Activated CD4-positive, CD25-positive, alpha-beta regulatory T cell treated with anti-CD3 and anti-CD28 coated beads, Interleukin-2, amount 50 U/mL, for 16 hours (primary cell): ENCODE data around the gene GNG12.

ENCODE experiments used
- DNase-seq: peaks from one replicate; pipeline ENCODE4 v3.0.0-alpha.2; 2020; ENCODE audit warnings: low read depth, low spot score

Gene GNG12

DNA sequence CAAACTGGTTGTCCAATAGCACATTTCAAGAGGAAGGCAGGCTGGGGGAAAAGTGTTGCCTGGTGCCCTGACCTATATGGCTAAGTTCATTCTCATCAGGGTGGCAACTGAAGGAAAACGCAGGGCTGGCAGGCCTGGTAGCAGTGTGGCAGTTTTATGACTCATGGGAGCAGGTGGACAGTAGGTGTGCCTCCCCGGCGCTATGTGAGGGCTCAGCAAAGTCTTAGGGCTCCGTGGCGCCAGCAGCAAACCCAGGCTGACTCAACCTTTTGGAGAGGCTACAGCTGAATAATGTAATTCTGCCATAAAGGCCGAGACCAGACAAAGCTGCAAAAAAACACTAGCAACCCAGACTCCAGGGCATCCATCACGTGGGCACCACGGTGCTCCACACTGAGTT is 124.7 kb downstream of the GNG12 start:
- DNase-seq, result no peak

DNA sequence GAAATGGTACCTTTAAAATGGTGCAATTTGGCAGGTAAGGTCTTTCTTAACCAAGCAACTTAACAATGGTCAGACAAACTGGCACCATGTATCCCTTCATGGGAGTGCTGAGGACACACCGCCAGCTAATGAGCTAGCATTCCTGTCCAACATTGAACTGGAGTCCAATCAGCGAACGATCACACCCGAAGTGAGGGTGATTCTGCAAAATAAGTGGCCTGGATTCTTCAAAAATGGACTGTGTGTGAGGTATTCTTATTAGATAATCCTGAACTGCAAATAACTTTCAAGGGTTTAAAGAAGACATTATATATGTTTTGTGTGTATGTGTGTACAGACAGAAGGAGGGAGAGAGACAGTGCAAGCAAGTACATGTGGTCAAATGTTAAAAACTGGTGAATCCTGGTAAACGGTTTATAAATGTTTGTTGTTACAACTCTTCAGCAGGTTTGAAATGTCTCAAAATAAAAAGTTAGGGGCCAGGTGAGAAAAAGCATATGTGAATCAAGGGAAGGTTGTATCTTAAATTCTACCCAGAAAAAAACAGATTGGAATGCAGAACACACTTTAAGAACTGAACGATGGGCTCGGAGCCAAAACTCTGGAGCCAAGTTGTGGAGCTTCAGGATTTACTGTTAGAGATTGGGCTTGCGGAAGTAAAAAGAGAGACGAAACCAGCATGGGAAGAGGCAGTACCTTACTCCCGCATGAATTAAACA is 127.4 kb downstream of the GNG12 start:
- DNase-seq, result no peak

DNA sequence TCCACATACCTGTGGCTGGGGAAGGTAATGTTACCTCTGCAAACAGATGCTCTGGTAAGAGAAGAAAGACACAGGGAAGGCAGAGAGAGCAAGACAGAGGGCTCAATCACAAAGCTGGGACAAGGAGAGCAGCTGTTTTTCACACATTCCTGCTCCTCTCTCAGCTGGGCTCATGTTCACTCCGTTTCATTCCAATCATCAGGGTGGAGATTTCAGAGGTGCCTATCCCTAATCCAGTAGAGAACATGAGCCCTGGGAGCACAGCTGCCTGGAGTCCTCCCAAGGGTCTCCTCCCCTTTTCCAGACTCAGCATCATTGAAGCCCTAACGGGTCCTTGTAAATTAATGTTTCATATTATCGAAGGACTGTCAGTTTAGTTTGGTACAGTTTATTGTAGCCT is 128.9 kb downstream of the GNG12 start:
- no peak for DNase-seq

DNA sequence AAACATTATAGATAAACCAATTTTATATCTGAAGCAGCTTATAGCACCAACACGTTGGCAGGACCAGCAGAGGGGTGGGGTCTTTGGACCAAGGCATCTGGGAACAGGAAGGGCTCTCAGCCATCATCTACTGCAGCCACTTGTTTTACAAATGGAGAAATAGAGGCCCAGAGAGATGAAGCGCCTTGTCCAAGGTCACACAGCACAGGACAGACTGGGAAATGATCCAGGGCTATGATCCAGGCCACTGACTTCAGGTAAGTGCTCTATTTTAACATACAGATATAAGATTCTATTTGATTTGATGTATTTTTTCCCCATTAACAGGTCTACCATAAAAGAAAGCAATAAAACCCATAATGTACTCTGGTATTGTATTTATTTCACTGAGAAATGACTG is 131.4 kb downstream of the GNG12 start:
- DNase-seq, result no peak

DNA sequence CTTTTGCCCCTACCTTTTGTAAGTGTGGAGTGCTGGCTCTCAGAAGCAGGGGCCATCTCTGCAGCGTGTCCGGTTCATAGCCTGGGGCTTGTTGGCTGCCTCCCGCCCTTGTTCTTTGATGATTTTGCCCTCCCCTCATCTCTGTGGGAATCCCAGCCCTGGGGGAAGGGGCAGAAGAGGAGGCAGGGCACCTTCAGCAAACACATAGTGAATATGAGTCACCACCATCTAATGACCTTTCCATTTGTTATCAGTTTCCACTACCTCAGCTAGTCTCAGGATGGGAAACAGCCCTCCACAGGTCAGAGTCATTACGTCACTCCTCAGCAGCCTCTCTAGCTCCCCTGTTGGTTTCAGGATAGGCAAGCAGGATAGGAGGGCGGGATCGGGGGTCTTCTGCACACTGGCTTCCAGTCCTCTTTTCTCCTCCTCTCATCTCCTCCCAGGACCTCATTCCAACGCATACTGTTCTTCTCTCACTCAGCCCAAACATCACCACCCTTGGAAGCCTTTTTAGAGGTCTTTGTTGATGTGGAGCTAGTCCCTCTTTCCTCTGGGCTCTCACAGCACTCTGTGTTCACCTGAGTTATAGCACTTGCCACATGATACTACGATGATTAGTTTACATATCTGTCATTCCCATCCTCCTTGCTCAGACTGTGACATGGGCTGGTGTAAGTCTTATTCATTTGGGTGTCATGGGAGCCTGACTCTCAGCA is 132.4 kb downstream of the GNG12 start:
- DNase-seq, result no peak

DNA sequence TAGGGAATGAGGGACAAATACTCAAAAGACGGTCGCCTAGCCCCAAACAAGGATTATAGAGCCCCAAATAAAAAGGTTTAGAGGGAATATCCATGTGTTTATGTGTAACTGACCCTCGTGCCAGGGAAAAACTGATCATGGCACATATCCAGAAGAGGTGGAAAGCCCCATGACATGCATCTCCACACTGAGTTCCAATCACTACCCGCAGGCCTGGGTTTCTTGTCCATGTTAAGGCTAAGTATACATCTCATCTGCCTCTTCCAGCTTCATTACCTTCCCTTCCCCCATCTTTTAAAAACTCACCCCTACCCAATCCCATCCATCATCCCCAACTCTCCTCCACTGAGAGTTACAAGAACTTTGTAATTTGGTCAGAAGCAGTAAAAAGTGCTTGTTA is 133.0 kb downstream of the GNG12 start:
- no peak for DNase-seq

DNA sequence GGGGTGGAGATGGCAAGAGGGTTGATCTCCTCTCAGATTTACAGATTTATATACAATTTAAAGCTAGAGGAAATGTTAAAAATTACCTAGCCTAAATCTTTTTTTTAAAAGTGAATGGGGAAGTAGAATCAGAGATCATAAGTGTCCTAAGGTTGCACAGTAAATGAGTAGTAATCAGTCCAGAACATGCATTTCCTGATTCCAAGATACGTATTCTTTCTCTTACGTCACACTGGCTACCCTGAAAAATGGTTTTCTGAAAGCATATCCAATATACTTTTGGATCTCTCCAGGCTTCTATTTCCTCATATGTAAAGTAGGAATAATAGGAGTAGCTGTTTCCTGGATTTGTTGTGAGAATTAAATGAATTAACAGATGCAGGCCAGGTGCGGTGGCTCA is 136.6 kb downstream of the GNG12 start:
- no peak for DNase-seq

DNA sequence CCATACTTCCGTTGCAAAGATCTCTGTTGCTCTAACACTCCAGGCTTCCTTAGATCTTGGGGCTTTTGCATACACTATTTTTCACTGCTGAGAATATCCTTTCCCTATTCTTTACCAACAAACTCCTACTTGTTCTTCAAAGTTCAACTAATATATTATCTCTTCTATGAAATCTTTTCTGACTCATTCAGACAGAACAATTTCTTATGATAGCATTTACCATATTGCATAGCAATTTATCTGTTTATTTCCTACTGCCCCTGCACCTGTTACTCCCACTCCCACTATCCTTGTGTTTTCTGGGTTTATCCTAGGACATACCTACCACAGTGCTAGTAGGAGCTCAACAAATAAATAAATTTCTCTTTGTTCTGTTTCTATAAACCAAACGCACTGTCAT is 137.3 kb downstream of the GNG12 start:
- no peak for DNase-seq

DNA sequence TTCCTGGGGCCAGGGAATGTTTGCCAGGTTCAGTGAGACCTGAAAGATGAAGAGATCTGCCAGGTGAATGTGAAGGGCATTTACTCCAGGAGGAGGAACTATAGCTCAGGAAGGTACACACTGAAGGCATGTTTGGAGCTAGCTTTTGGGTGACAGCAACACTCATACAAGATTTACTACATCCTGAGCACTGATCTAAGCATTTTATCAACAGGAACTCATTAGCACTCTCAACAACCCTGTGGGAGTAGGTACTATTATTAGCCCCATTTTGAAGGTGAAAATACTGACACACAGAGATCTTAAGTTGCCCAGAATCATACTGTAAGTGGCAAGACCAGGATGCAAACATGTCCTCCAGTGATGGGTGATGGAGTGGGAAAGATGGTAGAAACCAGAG is 141.6 kb downstream of the GNG12 start:
- no peak for DNase-seq

DNA sequence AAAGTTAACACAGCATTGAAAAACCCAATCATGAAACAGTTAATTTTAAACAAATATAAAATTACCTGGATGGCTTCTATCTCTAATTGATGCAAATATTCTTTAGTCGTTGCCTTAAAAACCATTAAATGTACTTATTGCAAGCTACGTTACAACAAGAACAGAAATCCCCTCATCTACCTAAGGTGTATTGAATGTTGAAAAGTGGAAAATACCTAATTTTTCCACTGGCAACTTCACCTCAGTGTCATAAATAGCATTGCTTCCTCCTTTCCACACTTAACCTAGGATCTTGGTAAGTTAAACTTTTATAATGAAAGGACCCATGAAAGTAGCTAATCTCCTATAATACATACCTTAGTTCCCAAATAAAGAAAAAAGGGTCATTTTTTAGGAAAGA is 142.9 kb downstream of the GNG12 start:
- DNase-seq, result no peak

DNA sequence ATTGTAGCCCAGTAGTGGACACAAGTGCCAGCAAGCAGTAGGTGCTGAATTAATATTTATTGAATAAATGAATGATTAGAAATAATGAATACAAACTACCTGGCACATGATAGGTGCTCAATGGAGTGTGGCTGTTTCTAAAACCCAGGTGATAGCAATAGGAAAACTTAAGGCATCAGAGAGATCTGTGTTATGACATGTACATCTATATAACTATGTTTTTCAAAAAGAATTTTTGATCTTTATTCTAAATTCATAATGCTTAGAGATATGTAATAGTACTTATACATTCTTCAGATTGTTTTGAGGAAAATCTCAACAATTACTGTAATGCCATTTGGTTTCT is 143.3 kb downstream of the GNG12 start:
- no peak for DNase-seq

DNA sequence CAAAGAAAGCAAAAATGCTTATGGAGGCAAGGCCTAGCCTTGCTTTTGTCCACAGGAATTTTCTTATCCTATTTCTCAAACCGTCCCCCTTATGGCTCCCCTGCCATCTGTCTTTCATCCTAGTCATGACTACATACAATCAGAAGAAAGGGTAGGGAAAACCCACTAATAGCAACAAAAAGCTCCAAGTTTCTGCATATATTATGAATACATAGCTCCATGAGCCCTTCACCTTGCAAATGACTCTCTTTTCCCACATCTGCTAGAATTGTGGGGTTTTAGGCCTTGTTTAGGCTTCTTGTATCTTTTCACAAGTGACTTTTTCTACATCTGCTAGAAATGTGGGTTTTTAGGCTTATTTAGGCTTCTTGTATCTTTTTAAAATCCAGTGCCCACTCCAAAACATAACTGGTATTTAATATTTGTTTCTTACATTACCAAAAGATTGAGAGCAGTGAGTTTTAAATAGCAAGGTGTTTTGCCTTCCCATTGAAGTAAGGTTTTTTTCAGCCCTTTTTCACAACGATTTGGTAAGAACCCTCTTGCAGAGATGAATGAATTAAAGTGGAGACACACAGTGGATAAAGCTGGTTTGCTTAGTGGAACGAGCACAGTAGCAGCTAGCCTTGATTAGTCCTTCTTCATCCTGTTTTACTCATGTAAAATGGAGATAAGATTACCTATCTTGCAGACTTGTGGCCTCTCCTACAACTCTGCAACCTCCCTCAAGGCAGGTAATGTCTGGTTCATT is 143.8 kb downstream of the GNG12 start:
- DNase-seq, result no peak

DNA sequence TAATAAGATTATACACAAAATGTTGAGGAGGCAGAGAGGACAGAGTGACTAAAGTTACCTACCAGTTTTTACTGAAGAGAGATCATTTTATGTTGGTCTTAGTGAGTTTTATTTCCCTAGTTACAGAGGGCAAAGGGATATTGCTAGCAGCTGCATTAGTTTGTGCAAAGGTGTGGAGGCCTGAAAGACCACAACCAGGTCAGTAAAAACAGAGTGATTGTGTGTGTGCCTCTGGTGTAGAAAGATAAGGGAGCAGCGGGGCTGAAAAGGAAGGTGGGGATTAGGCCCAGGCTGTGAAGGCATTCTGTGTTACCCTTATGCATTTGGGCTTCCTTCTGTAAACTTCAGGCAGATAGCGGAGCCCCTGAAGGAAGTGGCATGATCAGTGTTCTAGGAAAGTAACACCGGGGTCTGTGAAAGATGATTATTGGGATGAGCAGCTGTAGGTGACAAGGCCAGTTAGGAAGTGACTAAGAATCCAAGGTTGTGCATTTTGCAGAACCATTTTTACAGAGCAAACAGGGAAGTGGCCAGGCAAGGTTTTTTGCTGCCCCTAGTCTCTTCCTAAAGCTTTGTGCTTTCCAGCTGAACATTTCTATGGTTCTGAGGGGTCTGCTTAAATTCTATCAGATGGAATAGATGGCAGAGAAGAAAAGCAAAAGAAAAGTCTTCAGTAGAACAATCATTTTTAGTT is 144.6 kb downstream of the GNG12 start:
- DNase-seq, result no peak

DNA sequence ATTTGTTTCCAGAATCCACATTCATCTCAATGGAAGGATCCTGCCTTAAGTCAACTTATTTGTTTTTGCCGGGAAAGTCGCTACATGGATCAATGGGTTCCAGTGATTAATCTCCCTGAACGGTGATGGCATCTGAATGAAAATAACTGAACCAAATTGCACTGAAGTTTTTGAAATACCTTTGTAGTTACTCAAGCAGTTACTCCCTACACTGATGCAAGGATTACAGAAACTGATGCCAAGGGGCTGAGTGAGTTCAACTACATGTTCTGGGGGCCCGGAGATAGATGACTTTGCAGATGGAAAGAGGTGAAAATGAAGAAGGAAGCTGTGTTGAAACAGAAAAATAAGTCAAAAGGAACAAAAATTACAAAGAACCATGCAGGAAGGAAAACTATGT is 145.6 kb downstream of the GNG12 start:
- no peak for DNase-seq

DNA sequence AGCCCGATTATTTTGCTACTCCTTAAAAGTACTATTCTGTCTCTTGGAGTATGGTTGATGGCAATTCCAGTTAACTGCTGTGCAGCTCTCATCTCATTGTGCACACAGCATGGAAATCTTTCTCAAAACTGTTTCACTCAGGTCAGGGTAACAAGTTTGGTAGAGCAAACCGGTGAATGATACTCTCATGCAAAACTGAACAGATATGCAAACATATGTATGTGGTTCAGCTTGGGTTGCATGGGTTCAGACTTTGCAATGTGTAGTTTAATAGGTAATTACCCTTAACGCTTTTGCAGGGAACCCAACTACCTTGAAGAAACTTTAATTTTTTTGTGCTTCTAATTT is 146.1 kb downstream of the GNG12 start:
- no peak for DNase-seq

DNA sequence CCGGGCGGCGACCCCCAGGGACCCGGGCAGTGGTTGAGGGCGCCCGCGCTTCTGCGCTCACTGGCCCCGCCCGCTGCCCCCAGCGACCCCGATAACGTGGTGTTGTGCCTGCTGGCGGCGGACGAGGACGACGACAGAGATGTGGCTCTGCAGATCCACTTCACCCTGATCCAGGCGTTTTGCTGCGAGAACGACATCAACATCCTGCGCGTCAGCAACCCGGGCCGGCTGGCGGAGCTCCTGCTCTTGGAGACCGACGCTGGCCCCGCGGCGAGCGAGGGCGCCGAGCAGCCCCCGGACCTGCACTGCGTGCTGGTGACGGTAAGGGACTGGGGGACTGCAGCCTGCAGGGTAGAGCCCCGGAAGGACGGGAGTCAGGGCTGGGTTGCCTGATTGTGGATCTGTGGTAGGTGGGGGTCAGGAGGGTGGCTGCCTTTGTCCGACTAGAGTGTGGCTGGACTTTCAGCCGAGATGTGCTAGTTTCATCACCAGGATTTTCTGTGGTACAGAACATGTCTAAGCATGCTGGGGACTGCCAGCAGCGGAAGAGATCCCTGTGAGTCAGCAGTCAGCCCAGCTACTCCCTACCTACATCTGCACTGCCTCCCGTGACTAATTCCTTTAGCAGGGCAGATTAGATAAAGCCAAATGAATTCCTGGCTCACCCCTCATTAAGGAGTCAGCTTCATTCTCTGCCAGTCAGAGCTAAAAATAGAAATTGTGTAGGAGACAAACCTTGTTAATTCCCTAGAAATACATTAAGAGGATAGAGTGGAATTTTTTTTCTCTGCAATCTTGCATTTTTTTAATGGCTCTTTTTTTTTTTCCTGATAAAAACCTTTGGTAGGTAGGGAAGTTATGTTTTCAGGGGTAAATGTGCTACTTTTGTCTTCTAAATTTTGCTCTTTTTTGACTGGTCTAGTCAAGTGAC is 146.7 kb downstream of the GNG12 start:
- DNase-seq, result peak; percentile 15

DNA sequence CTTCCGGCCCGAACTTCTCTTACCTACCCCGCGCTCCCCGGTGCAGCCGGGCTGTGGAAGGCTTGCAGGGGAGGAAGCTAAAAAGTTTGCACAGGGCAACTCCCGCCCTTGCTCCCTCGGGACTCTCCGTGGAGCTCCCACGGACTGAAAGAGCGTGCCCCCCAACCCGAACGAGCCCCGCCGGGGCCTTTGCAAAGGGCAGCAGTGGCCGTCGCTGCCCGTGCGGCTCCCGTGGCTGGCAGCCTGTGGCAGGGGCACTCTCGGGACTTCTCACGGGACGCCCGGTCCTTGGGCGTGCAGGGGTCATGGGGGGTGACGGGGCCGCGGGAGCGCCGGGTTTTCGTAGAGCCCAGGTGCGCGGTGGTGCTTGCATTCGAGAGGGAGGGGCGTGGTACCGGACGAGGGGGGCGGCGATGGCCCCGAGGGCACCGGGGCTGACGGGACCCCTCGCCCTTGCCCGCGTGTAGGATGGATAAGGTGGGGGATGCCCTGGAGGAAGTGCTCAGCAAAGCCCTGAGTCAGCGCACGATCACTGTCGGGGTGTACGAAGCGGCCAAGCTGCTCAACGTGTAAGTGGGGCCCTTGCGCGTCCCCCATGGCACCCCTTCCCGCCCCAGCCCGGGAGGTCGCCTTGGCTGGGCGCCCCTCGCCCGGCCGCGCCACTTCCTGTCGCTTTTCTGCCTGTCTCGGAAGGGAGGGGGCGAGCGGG is 147.6 kb downstream of the GNG12 start:
- DNase-seq, result peak; percentile 32

DNA sequence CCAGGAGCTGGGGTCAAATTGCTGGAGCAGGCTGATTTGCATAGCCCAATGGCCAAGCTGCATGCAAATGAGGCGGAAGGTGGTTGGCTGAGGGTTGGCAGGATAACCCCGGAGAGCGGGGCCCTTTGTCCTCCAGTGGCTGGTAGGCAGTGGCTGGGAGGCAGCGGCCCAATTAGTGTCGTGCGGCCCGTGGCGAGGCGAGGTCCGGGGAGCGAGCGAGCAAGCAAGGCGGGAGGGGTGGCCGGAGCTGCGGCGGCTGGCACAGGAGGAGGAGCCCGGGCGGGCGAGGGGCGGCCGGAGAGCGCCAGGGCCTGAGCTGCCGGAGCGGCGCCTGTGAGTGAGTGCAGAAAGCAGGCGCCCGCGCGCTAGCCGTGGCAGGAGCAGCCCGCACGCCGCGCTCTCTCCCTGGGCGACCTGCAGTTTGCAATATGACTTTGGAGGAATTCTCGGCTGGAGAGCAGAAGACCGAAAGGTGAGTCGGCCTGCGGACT is 148.2 kb downstream of the GNG12 start, which contains the start of gene GADD45A:
Gene GADD45A (plus strand): TSS at position 135 of the 491 bp plus-strand sequence. CDS start 294 bp downstream, at position 429.
- peak; percentile 92 for DNase-seq

DNA sequence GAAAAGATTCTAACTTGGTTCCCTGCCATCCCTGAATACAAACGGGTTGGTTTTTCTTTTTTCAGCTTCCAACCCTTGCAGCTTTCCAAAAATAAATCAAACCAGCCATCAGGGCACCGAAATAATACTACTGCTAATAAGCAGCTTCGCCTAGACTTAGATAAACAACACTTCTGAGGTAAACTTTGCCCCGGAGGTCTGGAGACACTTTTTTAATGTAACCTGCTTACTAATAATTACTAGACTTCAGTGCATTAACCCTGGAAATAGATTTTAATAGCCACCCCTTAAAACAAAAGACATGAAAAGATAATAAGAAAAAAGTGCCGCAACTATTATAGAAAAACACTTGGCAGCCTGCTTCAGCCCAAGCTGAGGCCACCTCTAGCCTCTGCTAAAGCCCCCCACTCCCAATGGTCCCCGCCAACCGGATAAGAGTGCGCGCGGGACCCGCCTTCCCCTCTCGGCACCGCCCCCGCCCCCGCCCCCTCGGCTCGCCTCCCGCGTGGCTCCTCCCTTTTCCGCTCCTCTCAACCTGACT is 148.7 kb downstream of the GNG12 start:
- DNase-seq, result no peak
